Endothelial cell of umbilical vein (primary cell): ENCODE data around the gene ACAD10. TPM values are rescaled to one million over a fixed set of nuclear protein-coding genes. Genes with fewer than 3 reads are reported as not detected.

Experiments
- BruUV-seq: library from RNA; stranded (reverse); fragments of 400-500 nt; replicated peaks from 2 replicates; lab custom pipeline; 2021; lab: Mats Ljungman, UMichigan
- CTCF ChIA-PET: fragments of 300-600, 350-600 bp; sonication (Branson Sonifier 250); formaldehyde crosslinking; loops from one replicate; lab custom pipeline; 2021; ENCODE audit warnings: antibody characterized with exemption, inconsistent platforms; lab: Charles Lee
- POLR2A ChIA-PET: fragments of 300-600, 350-600 bp; sonication (Branson Sonifier 250); formaldehyde crosslinking; loops from one replicate; lab custom pipeline; 2021; ENCODE audit warnings: antibody characterized with exemption, inconsistent platforms; lab: Charles Lee
- DNase-seq: peaks from one replicate; pipeline ENCODE4 v3.0.0-alpha.2; 2011; ENCODE audit warnings: low read depth, low spot score
- FAIRE-seq: peaks from 2 replicates; lab custom pipeline; 2011; peaks lifted over from hg19 to GRCh38; lab: Jason Lieb, UNC
- H2AFZ ChIP-seq: 2 replicates; pipeline ENCODE4 v1.6.0; 2012; ENCODE audit warnings: low read depth, low read length, control low read depth, inconsistent platforms
- H3K27ac ChIP-seq: 2 replicates; pipeline ENCODE4 v1.5.1; 2011; ENCODE audit warnings: low read depth, mild to moderate bottlenecking, control low read depth, low read length, moderate library complexity; ENCODE audit not compliant: insufficient read depth
- H3K27me3 ChIP-seq, 2 experiments: 2 replicates each; pipeline versions ENCODE4 v1.6.0 to v1.6.1; 2011; ENCODE audit warnings: low read length in 2 of 2, mixed read lengths in 1 of 2; ENCODE audit not compliant: control insufficient read depth in 2 of 2, insufficient read depth in 2 of 2
- H3K36me3 ChIP-seq, 2 experiments: 2 replicates in 1 of 2; 3 replicates in 1 of 2; pipeline ENCODE4 v1.5.1; 2011; ENCODE audit warnings: low read length in 2 of 2, mild to moderate bottlenecking in 1 of 2, moderate library complexity in 1 of 2; ENCODE audit not compliant: control insufficient read depth in 2 of 2, insufficient read depth in 2 of 2; ENCODE audit errors: extremely low read depth in 1 of 2
- H3K4me1 ChIP-seq: 3 replicates; pipeline ENCODE4 v1.5.1; 2011; ENCODE audit warnings: mild to moderate bottlenecking, low read length; ENCODE audit not compliant: control insufficient read depth, insufficient read depth; ENCODE audit errors: extremely low read depth
- H3K4me2 ChIP-seq: 2 replicates; pipeline ENCODE4 v1.6.1; 2011; ENCODE audit warnings: low read length, control low read depth, mixed read lengths; ENCODE audit not compliant: insufficient read depth
- H3K4me3 ChIP-seq, 3 experiments: fragments of 200-600 bp in 1 of 3; sonication (generic), shearing (Covaris generic) in 1 of 3; replicated peaks in 1 of 3; 2 replicates each; pipeline ENCODE4 v1.5.1; 2011 to 2016; ENCODE audit warnings: control low read depth in 3 of 3, low read length in 3 of 3, mild to moderate bottlenecking in 2 of 3, inconsistent platforms in 1 of 3, low read depth in 1 of 3, moderate library complexity in 1 of 3; ENCODE audit not compliant: insufficient read depth in 1 of 3
- H3K79me2 ChIP-seq: 2 replicates; pipeline ENCODE4 v1.6.0; 2012; ENCODE audit warnings: low read length, inconsistent platforms; ENCODE audit not compliant: control insufficient read depth, insufficient read depth
- H3K9ac ChIP-seq: replicated peaks from 2 replicates; pipeline ENCODE3; 2011; ENCODE audit warnings: low read length, control low read depth; ENCODE audit not compliant: insufficient read depth; ENCODE audit errors: extremely low read depth
- H3K9me1 ChIP-seq: replicated peaks from 3 replicates; pipeline ENCODE4 v1.6.0; 2011; ENCODE audit warnings: mild to moderate bottlenecking, low read length; ENCODE audit not compliant: control insufficient read depth, insufficient read depth; ENCODE audit errors: extremely low read depth
- H3K9me3 ChIP-seq: replicated peaks from 2 replicates; pipeline ENCODE4 v1.5.1; 2012; ENCODE audit warnings: low read length, inconsistent platforms; ENCODE audit not compliant: control insufficient read depth, insufficient read depth
- H4K20me1 ChIP-seq: replicated peaks from 2 replicates; pipeline ENCODE3; 2011; ENCODE audit warnings: mild to moderate bottlenecking, low read length; ENCODE audit not compliant: control insufficient read depth, insufficient read depth; ENCODE audit errors: extremely low read depth
- EZH2 ChIP-seq: IDR thresholded peaks from 2 replicates; pipeline ENCODE4 v1.6.1; 2012; ENCODE audit warnings: borderline replicate concordance, low read depth, mild to moderate bottlenecking, moderate library complexity, low read length, inconsistent platforms; ENCODE audit not compliant: severe bottlenecking
- FOS ChIP-seq: IDR thresholded peaks from 2 replicates; pipeline ENCODE4 v1.6.1; 2011; ENCODE audit warnings: mild to moderate bottlenecking, low read length, moderate library complexity, borderline replicate concordance; ENCODE audit not compliant: insufficient read depth
- GATA2 ChIP-seq: IDR thresholded peaks from 2 replicates; pipeline ENCODE4 v1.7.0; 2011; ENCODE audit warnings: low read depth, mild to moderate bottlenecking, moderate library complexity, mixed read lengths, low read length; ENCODE audit not compliant: insufficient read length, insufficient read depth
- JUN ChIP-seq: IDR thresholded peaks from 2 replicates; pipeline ENCODE4 v1.6.1; 2011; ENCODE audit warnings: borderline replicate concordance, low read depth; ENCODE audit not compliant: insufficient read length, insufficient read depth
- MAX ChIP-seq: IDR thresholded peaks from 2 replicates; pipeline ENCODE4 v1.6.1; 2011; ENCODE audit not compliant: insufficient read depth, insufficient read length
- MYC ChIP-seq: IDR thresholded peaks from one replicate; pipeline ENCODE4 v1.6.1; 2011; ENCODE audit warnings: mild to moderate bottlenecking, low read depth, low read length
- POLR2A ChIP-seq: IDR thresholded peaks from 2 replicates; pipeline ENCODE4 v1.6.1; 2012; ENCODE audit warnings: low read depth, mild to moderate bottlenecking, control low read depth, low read length
- POLR2AphosphoS5 ChIP-seq: IDR thresholded peaks from 2 replicates; pipeline ENCODE4 v1.6.1; 2012; ENCODE audit warnings: low read depth, mild to moderate bottlenecking, control low read depth, low read length, moderate library complexity; ENCODE audit not compliant: insufficient read depth
- dilution Hi-C: fragments of 300-500 bp; cut with MboI; formaldehyde crosslinking; loops from one replicate; pipeline ENCODE4 v1.15.0; 2019; ENCODE audit warnings: low sequenced_read_pairs; ENCODE audit not compliant: extremely low pct_ligation_motif_present
- intact Hi-C: fragments of 100-400 bp; cut with micrococcal nuclease; formaldehyde crosslinking; loops from one replicate; pipeline ENCODE4 v1.10.0; 2022
- polyA plus RNA-seq, 4 experiments: library from polyadenylated mRNA; depleted of rRNA in 3 of 4; stranded (reverse) in 3 of 4; unstranded in 1 of 4; fragments of >200 nt; gene quantifications; 2 replicates each; pipeline versions ENCODE4 v1.2.1 to v1.2.3, GENCODE V29; 2011 to 2012; ENCODE audit warnings: missing spikeins in 1 of 4
- total RNA-seq: library from RNA; stranded (reverse); gene quantifications from 2 replicates; pipeline ENCODE4 v1.2.3, GENCODE V29; 2021
- TF ChIP-seq, protein P1 (sequence below), 2 donors: IDR thresholded peaks; 1 replicate in 1 of 2; 2 replicates in 1 of 2; pipeline ENCODE4 v1.5.1; 2011; ENCODE audit warnings: low read length in 2 of 2, mild to moderate bottlenecking in 2 of 2, moderate library complexity in 2 of 2, control low read depth in 1 of 2, inconsistent platforms in 1 of 2, low read depth in 1 of 2; ENCODE audit not compliant: insufficient read depth in 1 of 2; ENCODE audit errors: extremely low read depth in 1 of 2

Gene ACAD10
- total and polyA plus RNA-seq, 2 donors (not counting 3 experiments of a cell fraction or from before 2014, with no cell fraction given), result 15.2 to 16.3 TPM

DNA sequence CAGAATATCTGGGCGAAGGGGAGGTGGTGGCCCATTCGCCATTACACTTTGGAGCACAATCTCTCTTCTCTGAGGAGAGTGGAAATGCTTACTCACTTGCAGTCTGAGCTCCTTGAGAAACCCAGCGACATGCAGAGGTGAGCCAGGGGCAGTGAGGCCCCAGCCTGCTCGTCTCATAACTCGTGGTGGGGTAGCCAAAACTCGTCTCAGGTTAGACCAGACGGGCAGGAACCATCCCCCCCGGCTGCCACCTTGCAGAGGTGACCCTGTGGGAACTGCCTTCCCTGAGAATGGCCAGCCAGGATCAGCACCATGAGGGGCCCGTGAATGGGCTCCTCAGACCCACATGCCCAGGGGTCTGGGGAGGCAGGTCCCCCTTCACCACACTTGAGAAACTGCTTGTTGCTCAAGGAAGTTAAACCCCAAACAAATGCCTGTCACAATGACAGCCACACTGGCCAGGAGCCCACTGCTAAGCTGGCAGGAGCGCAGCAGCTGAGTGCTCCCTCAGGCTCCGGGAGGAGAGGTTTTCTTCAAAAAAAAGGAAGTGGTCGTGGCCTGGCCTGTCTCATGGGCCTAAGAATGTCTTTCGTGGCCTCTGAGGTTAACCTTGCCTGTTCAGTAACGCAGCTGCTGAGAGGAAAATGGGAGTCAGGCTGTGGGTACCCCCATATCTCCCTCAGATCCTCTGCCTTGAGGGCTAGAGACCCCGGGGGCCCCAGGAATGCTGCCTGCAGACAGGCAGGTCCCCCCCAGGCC lies 71.7 kb downstream of the ACAD10 start:
- Histone ChIP-seq H3K4me1 (no peaks in the 10 kb centered on the region), H3K79me2 (no peaks in the 10 kb centered on the region), H3K27me3 (peaks cover 0 to under 1% of the 10 kb centered on the region in 2 experiments), H3K27ac (no peak overlapping the region), H2AFZ (no peak overlapping the region), H3K4me3 (no peak overlapping the region), H3K36me3 (peaks cover 0 to 4% of the 10 kb centered on the region in 2 experiments), H3K9me3 (no peaks in the 10 kb centered on the region), H3K4me2 (no peak overlapping the region), H3K9me1 (no peaks in the 10 kb centered on the region), H3K9ac (no peak overlapping the region), H4K20me1 (no peaks in the 10 kb centered on the region)
- CTCF ChIA-PET, result interaction anchor here (1.0 to 7.2 kb wide), 2 partner anchors 28 to 57 kb away, joined by 3 to 262 read pairs; no protein-coding TSS in a partner anchor
- intact Hi-C loops (no loop called here), dilution Hi-C loops (no loop called here)
- POLR2A ChIA-PET, result no interaction called here
- TF ChIP-seq EZH2 (no peak), POLR2A (no peak), FOS (no peak), MAX (no peak), GATA2 (no peak), POLR2AphosphoS5 (no peak), JUN (no peak), MYC (no peak)
- TF ChIP-seq, protein P1, sequence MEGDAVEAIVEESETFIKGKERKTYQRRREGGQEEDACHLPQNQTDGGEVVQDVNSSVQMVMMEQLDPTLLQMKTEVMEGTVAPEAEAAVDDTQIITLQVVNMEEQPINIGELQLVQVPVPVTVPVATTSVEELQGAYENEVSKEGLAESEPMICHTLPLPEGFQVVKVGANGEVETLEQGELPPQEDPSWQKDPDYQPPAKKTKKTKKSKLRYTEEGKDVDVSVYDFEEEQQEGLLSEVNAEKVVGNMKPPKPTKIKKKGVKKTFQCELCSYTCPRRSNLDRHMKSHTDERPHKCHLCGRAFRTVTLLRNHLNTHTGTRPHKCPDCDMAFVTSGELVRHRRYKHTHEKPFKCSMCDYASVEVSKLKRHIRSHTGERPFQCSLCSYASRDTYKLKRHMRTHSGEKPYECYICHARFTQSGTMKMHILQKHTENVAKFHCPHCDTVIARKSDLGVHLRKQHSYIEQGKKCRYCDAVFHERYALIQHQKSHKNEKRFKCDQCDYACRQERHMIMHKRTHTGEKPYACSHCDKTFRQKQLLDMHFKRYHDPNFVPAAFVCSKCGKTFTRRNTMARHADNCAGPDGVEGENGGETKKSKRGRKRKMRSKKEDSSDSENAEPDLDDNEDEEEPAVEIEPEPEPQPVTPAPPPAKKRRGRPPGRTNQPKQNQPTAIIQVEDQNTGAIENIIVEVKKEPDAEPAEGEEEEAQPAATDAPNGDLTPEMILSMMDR (IDR thresholded peaks at IDR 0.05; ENCODE audit: extremely low read depth in 1 of 2, insufficient read depth in 1 of 2, low read depth in 1 of 2, low read length in 2 of 2), result no peak
- DNase-seq, result no peak
- no peak for FAIRE-seq
- BruUV-seq, result no TSS peak
